Fibroblast of pulmonary artery (primary cell): ENCODE results near the gene CTPS2.
A peak's percentile ranks its signal among the peaks of the same experiment; 100 is the strongest.
"Not testable (repeated sequence)": the region's sequence is repeated elsewhere in the genome, so short reads cannot be mapped to it uniquely, and the experiment has no call there.

Experiments
- DNase-seq: peaks from one replicate; pipeline ENCODE4 v3.0.0-alpha.2; 2010; ENCODE audit warnings: low read depth
- H3K4me3 ChIP-seq: replicated peaks from 2 replicates; pipeline ENCODE4 v1.5.1; 2011; ENCODE audit warnings: low read depth, mild to moderate bottlenecking, control low read depth, low read length, moderate library complexity
- CTCF ChIP-seq: IDR thresholded peaks from 2 replicates; pipeline ENCODE4 v1.5.1; 2011; ENCODE audit warnings: mild to moderate bottlenecking, control low read depth, low read length, inconsistent platforms; ENCODE audit errors: missing control alignments

Gene CTPS2

DNA sequence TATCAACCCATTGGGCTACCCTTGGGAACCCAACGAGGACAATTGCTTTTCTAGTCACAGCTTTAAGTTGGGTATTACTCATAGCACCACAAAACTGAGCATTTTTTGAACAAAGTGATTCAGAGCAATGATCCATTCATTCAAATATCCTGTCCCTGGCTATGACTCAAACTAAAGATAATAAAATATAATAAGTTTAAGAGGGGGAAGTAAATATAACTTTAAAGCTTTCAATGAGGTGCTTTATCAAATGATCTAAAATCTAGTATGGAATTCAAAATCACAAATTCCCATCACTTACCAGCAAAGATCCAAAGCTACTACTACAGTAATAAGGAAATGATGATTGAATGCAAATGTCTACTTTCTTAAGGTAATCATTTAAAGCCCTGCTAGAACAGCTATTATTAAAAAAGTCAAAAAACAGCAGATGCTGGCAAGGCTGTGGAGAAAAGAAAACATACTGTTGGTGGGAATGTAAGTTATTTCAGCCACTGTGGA lies 102.3 kb downstream of the CTPS2 start:
- no peak for TF ChIP-seq CTCF
- peak; percentile 35 for DNase-seq
- no peak overlapping the region for H3K4me3 ChIP-seq

- DNase-seq: no peak
- no peak overlapping the region for H3K4me3 ChIP-seq
- no peak for TF ChIP-seq CTCF
These were observed 106.2 kb downstream of the CTPS2 start for GRCh38 chrX:16606142-16606720.

- no peak for TF ChIP-seq CTCF
- no peak overlapping the region for H3K4me3 ChIP-seq
- peak; percentile 16 for DNase-seq
These were observed 108.1 kb downstream of the CTPS2 start for GRCh38 chrX:16604337-16604736.

GRCh38 chrX:16603822-16604221 lies 108.6 kb downstream of the CTPS2 start:
- no peak for TF ChIP-seq CTCF
- no peak overlapping the region for H3K4me3 ChIP-seq
- peak; percentile 0 for DNase-seq

- DNase-seq, H3K4me3 ChIP-seq: not testable (repeated sequence)
These were observed 109.2 kb downstream of the CTPS2 start for GRCh38 chrX:16603235-16603634.

DNA sequence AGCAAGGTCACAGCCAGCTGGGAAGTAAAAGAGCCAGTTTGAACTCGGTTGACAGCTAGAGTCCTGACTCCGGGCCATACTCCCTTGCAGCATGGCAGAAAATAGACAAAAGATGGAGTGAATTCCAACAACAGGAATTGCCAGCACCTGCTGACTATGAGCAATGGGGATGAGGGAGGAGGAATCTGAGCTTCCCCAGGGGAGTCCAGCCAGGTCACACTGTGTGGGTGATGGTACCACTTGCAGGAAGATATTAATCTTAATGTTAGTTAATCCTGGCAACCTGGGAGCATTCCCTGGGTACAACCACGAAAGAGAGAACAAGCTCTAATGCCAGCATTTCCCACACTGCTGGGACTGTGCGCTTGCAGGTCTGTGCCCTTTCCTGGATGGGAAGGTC lies 110.6 kb downstream of the CTPS2 start:
- H3K4me3 ChIP-seq: no peak overlapping the region
- no peak for DNase-seq
- TF ChIP-seq CTCF: no peak

- no peak for TF ChIP-seq CTCF
- no peak overlapping the region for H3K4me3 ChIP-seq
- DNase-seq: no peak
These were observed 118.0 kb downstream of the CTPS2 start for GRCh38 chrX:16594490-16594889.
